OCI-LY3 (cell line): ENCODE data around the gene KIF6.

ENCODE experiments used
- EZH2phosphoT487 ChIP-seq: fragments of 200-600 bp; shearing (Covaris generic); IDR thresholded peaks from 2 replicates; pipeline ENCODE4 v1.6.1; 2018; ENCODE audit warnings: antibody characterized with exemption, mixed run types, low read depth
- TF ChIP-seq, protein P1 (sequence below): fragments of 200-600, 300-600 bp; sonication (generic); IDR thresholded peaks from 2 replicates; pipeline ENCODE4 v1.5.1; 2014; ENCODE audit warnings: antibody characterized with exemption, low read length, low read depth

DNA sequence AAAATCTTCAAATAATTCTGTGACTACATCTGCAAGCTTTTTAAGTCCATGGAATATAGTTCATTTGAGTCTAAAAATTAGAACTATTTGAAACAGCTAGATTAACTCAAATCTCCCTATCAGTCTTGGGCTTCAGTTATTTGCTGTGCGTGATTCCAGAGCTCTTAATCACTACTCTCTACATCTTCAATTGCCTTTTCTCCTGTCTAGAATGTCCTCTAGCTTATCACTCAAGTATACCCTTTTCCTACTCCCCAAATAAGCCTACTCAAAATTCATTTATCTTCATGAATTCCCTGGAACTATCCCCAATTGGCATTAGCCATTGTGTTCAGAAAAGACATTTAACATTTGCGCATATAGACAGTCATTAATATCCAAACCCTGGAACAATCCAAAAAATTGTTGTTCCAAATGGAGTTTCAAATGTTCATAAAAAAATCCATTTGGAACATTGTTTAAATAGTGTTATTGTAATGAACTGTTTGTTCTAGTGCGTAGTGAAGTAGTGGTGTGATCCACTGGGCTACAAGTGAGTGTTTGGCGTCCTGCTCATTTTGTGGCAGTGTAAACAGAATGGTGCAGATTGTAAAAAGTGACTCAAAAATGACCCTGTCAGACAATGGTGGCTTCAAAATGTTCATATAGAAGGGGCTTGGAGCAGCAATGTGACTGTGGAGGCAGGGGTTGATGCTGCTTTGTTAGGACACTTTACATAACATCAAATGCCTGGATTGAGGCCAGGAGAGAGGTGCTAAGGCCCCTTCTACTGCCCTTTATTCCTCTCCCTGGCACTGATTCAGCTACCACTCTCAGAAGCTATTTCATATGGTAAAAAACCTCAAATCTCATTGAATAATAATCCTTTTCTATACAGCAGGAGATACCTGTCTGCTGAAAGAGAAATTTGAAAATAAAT, 122.3 kb downstream of the KIF6 start:
- TF ChIP-seq, protein P1, sequence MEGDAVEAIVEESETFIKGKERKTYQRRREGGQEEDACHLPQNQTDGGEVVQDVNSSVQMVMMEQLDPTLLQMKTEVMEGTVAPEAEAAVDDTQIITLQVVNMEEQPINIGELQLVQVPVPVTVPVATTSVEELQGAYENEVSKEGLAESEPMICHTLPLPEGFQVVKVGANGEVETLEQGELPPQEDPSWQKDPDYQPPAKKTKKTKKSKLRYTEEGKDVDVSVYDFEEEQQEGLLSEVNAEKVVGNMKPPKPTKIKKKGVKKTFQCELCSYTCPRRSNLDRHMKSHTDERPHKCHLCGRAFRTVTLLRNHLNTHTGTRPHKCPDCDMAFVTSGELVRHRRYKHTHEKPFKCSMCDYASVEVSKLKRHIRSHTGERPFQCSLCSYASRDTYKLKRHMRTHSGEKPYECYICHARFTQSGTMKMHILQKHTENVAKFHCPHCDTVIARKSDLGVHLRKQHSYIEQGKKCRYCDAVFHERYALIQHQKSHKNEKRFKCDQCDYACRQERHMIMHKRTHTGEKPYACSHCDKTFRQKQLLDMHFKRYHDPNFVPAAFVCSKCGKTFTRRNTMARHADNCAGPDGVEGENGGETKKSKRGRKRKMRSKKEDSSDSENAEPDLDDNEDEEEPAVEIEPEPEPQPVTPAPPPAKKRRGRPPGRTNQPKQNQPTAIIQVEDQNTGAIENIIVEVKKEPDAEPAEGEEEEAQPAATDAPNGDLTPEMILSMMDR, result no peak
- no peak for TF ChIP-seq EZH2phosphoT487
